Measurements from ENCODE around the gene SYDE2. TPM values are rescaled to one million over a fixed set of nuclear protein-coding genes. Genes with fewer than 3 reads are reported as not detected.

The SYDE2 gene
- total RNA-seq, 1 experiment from 2014 or later = 10.9 TPM

- H3K4me1 ChIP-seq (ENCODE audit: insufficient read depth, low read length, poor library complexity, severe bottlenecking) = no peaks in the 10 kb centered on the region
- intact Hi-C loops (cut with micrococcal nuclease; ENCODE audit: unreplicated experiment) = no loop called here
- no peaks in the 10 kb centered on the region for H3K27me3 ChIP-seq (replicated peaks; ENCODE audit: insufficient read depth, low read depth, low read length, poor library complexity)
- no peak for TF ChIP-seq EZH2 (IDR thresholded peaks at IDR 0.05; ENCODE audit: borderline replicate concordance, low read depth, low read length, poor library complexity, severe bottlenecking)
- TF ChIP-seq, protein P1, sequence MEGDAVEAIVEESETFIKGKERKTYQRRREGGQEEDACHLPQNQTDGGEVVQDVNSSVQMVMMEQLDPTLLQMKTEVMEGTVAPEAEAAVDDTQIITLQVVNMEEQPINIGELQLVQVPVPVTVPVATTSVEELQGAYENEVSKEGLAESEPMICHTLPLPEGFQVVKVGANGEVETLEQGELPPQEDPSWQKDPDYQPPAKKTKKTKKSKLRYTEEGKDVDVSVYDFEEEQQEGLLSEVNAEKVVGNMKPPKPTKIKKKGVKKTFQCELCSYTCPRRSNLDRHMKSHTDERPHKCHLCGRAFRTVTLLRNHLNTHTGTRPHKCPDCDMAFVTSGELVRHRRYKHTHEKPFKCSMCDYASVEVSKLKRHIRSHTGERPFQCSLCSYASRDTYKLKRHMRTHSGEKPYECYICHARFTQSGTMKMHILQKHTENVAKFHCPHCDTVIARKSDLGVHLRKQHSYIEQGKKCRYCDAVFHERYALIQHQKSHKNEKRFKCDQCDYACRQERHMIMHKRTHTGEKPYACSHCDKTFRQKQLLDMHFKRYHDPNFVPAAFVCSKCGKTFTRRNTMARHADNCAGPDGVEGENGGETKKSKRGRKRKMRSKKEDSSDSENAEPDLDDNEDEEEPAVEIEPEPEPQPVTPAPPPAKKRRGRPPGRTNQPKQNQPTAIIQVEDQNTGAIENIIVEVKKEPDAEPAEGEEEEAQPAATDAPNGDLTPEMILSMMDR (conservative IDR thresholded peaks at IDR 0.05; ENCODE audit: low read depth, low read length) = no peak
- no TSS peak for BruUV-seq (replicated peaks)
- H3K27ac ChIP-seq (ENCODE audit: low read depth, low read length, poor library complexity, severe bottlenecking) = no peak overlapping the region
- no peak for DNase-seq (ENCODE audit: low spot score)
- H3K9me3 ChIP-seq (ENCODE audit: low read depth, low read length, poor library complexity, severe bottlenecking) = no peaks in the 10 kb centered on the region
- no peaks in the 10 kb centered on the region for H3K36me3 ChIP-seq (ENCODE audit: insufficient read depth, low read length, poor library complexity, severe bottlenecking)
- ChIA-PET POLR2A (ENCODE audit: low non-redundant PET) (no interaction called here), CTCF (interaction anchor here (1.1 kb wide), 1 partner anchor 230 kb away, joined by 3 read pairs; no protein-coding TSS in a partner anchor)
- H3K4me3 ChIP-seq (ENCODE audit: low read depth, low read length, poor library complexity, severe bottlenecking) = no peak overlapping the region
Observed at GRCh38 chr1:85174503-85174902, 26.3 kb downstream of the SYDE2 start.

- ChIA-PET CTCF (no interaction called here), POLR2A (ENCODE audit: low non-redundant PET) (no interaction called here)
- no peaks in the 10 kb centered on the region for H3K36me3 ChIP-seq (ENCODE audit: insufficient read depth, low read length, poor library complexity, severe bottlenecking)
- H3K4me1 ChIP-seq (ENCODE audit: insufficient read depth, low read length, poor library complexity, severe bottlenecking) = no peaks in the 10 kb centered on the region
- no peak for TF ChIP-seq EZH2 (IDR thresholded peaks at IDR 0.05; ENCODE audit: borderline replicate concordance, low read depth, low read length, poor library complexity, severe bottlenecking)
- TF ChIP-seq, protein P1 (conservative IDR thresholded peaks at IDR 0.05; ENCODE audit: low read depth, low read length) = no peak
- no peaks in the 10 kb centered on the region for H3K27me3 ChIP-seq (replicated peaks; ENCODE audit: insufficient read depth, low read depth, low read length, poor library complexity)
- BruUV-seq (replicated peaks) = no TSS peak
- H3K27ac ChIP-seq (ENCODE audit: low read depth, low read length, poor library complexity, severe bottlenecking) = no peak overlapping the region
- DNase-seq (ENCODE audit: low spot score) = no peak
- H3K9me3 ChIP-seq (ENCODE audit: low read depth, low read length, poor library complexity, severe bottlenecking) = no peaks in the 10 kb centered on the region
- intact Hi-C loops (cut with micrococcal nuclease; ENCODE audit: unreplicated experiment) = no loop called here
- no peak overlapping the region for H3K4me3 ChIP-seq (ENCODE audit: low read depth, low read length, poor library complexity, severe bottlenecking)
Observed at GRCh38 chr1:85172684-85173337, 28.0 kb downstream of the SYDE2 start.

DNA sequence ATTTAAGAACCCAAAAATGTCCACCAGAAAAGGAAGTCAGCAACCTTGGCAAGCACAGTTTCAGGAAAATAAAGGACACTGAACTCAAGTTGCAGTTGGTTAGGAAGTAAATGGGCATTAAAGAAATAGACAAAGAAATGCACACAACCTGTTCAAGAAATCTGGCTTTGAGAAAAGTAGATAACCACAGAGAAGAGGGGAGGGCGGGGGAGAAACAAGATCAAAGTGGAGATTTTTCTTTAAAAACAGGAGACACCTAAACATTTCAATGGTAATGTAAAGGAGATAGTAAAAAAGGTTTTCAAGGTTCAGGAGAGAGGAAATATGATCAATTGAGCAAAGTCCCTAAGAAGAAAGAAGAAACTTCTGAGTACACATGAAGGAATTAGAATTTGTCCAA, 29.1 kb downstream of the SYDE2 start:
- CTCF ChIA-PET = no interaction called here
- no peaks in the 10 kb centered on the region for H3K9me3 ChIP-seq (ENCODE audit: low read depth, low read length, poor library complexity, severe bottlenecking)
- intact Hi-C loops (cut with micrococcal nuclease; ENCODE audit: unreplicated experiment) = no loop called here
- TF ChIP-seq, protein P1 (conservative IDR thresholded peaks at IDR 0.05; ENCODE audit: low read depth, low read length) = no peak
- no peak for TF ChIP-seq EZH2 (IDR thresholded peaks at IDR 0.05; ENCODE audit: borderline replicate concordance, low read depth, low read length, poor library complexity, severe bottlenecking)
- H3K36me3 ChIP-seq (ENCODE audit: insufficient read depth, low read length, poor library complexity, severe bottlenecking) = no peaks in the 10 kb centered on the region
- DNase-seq (ENCODE audit: low spot score) = no peak
- BruUV-seq (replicated peaks) = no TSS peak
- no peaks in the 10 kb centered on the region for H3K27me3 ChIP-seq (replicated peaks; ENCODE audit: insufficient read depth, low read depth, low read length, poor library complexity)
- no peaks in the 10 kb centered on the region for H3K4me1 ChIP-seq (ENCODE audit: insufficient read depth, low read length, poor library complexity, severe bottlenecking)
- no peak overlapping the region for H3K4me3 ChIP-seq (ENCODE audit: low read depth, low read length, poor library complexity, severe bottlenecking)
- H3K27ac ChIP-seq (ENCODE audit: low read depth, low read length, poor library complexity, severe bottlenecking) = no peak overlapping the region
- POLR2A ChIA-PET (ENCODE audit: low non-redundant PET) = no interaction called here

Data from A673 (cell line).